Bronchial epithelial cell (primary cell): ENCODE measurements around the gene TUBA8. TPM values are rescaled to one million over a fixed set of nuclear protein-coding genes. Genes with fewer than 3 reads are reported as not detected.

Experiments used
- DNase-seq: peaks from one replicate; pipeline ENCODE4 v3.0.0-alpha.2; 2010; ENCODE audit warnings: low read depth
- FAIRE-seq: peaks from 2 replicates; lab custom pipeline; 2011; peaks lifted over from hg19 to GRCh38; lab: Jason Lieb, UNC
- H3K27me3 ChIP-seq: 2 replicates; pipeline ENCODE4 v1.5.1; 2011; ENCODE audit warnings: low read length; ENCODE audit not compliant: control insufficient read depth, insufficient read depth
- H3K36me3 ChIP-seq: 2 replicates; pipeline ENCODE4 v1.5.1; 2011; ENCODE audit warnings: low read length; ENCODE audit not compliant: control insufficient read depth, insufficient read depth
- H3K4me3 ChIP-seq: 2 replicates; pipeline ENCODE4 v1.5.1; 2011; ENCODE audit warnings: mild to moderate bottlenecking, low read depth, low read length, control low read depth
- CTCF ChIP-seq: IDR thresholded peaks from 2 replicates; pipeline ENCODE4 v1.5.1; 2011; ENCODE audit warnings: mild to moderate bottlenecking, moderate library complexity, low read length, control low read depth, inconsistent platforms; ENCODE audit not compliant: insufficient read depth, severe bottlenecking
- total RNA-seq: library from RNA; depleted of rRNA; stranded (reverse); fragments of >200 nt; gene quantifications from 2 replicates; pipeline ENCODE4 v1.2.1, GENCODE V29; 2014

TUBA8 gene
- total RNA-seq, 1 donor from 2014 or later, result 0.26 TPM

- no peak for DNase-seq
- no peaks in the 10 kb centered on the region for H3K27me3 ChIP-seq
- H3K4me3 ChIP-seq, result no peak overlapping the region
- no peak for FAIRE-seq
- TF ChIP-seq CTCF, result no peak
- H3K36me3 ChIP-seq, result peaks cover 15% of the 10 kb centered on the region
Measured at GRCh38 chr22:18088825-18089568, 21.6 kb upstream of the TUBA8 start.

GRCh38 chr22:18090286-18090685, 20.3 kb upstream of the TUBA8 start:
- no peak for TF ChIP-seq CTCF
- Histone ChIP-seq H3K27me3 (no peaks in the 10 kb centered on the region), H3K4me3 (no peak overlapping the region), H3K36me3 (peaks cover 12% of the 10 kb centered on the region)
- DNase-seq (no peak), FAIRE-seq (no peak)

GRCh38 chr22:18091478-18091877, 19.1 kb upstream of the TUBA8 start:
- no peaks in the 10 kb centered on the region for H3K27me3 ChIP-seq
- FAIRE-seq, result no peak

GRCh38 chr22:18091916-18092526, 18.6 kb upstream of the TUBA8 start:
- FAIRE-seq (no peak), DNase-seq (no peak)
- Histone ChIP-seq H3K27me3 (no peaks in the 10 kb centered on the region), H3K4me3 (no peak overlapping the region), H3K36me3 (peaks cover 12% of the 10 kb centered on the region)
- no peak for TF ChIP-seq CTCF

More at GRCh38 chr22:18091478-18091877, 19.1 kb upstream of the TUBA8 start:
- no peak for DNase-seq
- no peak overlapping the region for H3K4me3 ChIP-seq
- TF ChIP-seq CTCF, result no peak
- H3K36me3 ChIP-seq, result peaks cover 12% of the 10 kb centered on the region

- Histone ChIP-seq H3K36me3 (peaks cover 5% of the 10 kb centered on the region), H3K27me3 (no peaks in the 10 kb centered on the region), H3K4me3 (no peak overlapping the region)
- FAIRE-seq (no peak), DNase-seq (no peak)
- no peak for TF ChIP-seq CTCF
Measured at GRCh38 chr22:18093661-18094060, 16.9 kb upstream of the TUBA8 start.
